Vagina (tissue), 2 donors: Measurements from ENCODE around the gene VTI1A.

Source experiments
- POLR2A ChIP-seq, 2 donors: fragments of 450-650 bp; IDR thresholded peaks; one replicate each; pipeline ENCODE4 v1.6.1; 2017; ENCODE audit warnings: antibody characterized with exemption in 2 of 2, mild to moderate bottlenecking in 2 of 2, moderate library complexity in 2 of 2
- POLR2AphosphoS5 ChIP-seq, 2 donors: sonication (generic); formaldehyde crosslinking; IDR thresholded peaks; one replicate each; pipeline ENCODE4 v1.9.0; 2017; ENCODE audit warnings: antibody characterized with exemption in 2 of 2, mild to moderate bottlenecking in 2 of 2, low read depth in 1 of 2; ENCODE audit not compliant: insufficient read depth in 1 of 2
- TF ChIP-seq, protein P1 (sequence below), 3 experiments: fragments of 450-650 bp in 2 of 3; fragments of 200-600 bp in 1 of 3; sonication (generic) in 1 of 3; IDR thresholded peaks; one replicate each; pipeline ENCODE4 v1.5.1; 2017 to 2019; ENCODE audit warnings: antibody characterized with exemption in 3 of 3, mild to moderate bottlenecking in 2 of 3, moderate library complexity in 2 of 3

DNA sequence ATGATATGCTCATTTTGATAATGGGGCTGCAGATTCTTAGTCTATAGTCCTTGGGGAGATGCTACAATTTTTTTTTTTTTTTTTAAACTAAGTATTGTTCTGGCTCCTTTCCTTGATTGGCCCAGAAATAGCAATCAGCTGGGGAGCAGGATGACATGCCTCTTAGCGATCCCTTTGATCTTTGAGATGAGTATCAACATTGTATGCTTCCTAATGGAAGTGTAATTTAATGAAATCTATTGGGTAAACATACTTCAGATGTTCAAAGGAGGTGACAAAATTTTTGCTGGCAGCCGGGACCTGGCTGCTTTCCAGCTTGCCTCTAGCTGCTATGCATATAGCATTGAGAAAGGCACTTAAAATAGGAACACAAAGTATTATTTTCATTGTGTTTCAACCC is 43.5 kb downstream of the VTI1A start:
- TF ChIP-seq, protein P1, sequence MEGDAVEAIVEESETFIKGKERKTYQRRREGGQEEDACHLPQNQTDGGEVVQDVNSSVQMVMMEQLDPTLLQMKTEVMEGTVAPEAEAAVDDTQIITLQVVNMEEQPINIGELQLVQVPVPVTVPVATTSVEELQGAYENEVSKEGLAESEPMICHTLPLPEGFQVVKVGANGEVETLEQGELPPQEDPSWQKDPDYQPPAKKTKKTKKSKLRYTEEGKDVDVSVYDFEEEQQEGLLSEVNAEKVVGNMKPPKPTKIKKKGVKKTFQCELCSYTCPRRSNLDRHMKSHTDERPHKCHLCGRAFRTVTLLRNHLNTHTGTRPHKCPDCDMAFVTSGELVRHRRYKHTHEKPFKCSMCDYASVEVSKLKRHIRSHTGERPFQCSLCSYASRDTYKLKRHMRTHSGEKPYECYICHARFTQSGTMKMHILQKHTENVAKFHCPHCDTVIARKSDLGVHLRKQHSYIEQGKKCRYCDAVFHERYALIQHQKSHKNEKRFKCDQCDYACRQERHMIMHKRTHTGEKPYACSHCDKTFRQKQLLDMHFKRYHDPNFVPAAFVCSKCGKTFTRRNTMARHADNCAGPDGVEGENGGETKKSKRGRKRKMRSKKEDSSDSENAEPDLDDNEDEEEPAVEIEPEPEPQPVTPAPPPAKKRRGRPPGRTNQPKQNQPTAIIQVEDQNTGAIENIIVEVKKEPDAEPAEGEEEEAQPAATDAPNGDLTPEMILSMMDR (IDR thresholded peaks at IDR 0.05): no peak
- no peak for TF ChIP-seq POLR2A (IDR thresholded peaks at IDR 0.05)
- TF ChIP-seq POLR2AphosphoS5 (IDR thresholded peaks at IDR 0.05; ENCODE audit: insufficient read depth in 1 of 2, low read depth in 1 of 2): no peak
